SU-DHL-6 (cell line): Measurements from ENCODE around the gene MKI67.

ENCODE experiments used
- H2AFZ ChIP-seq: fragments of 200-600 bp; sonication (generic); 2 replicates; pipeline ENCODE4 v1.6.1; 2014; ENCODE audit warnings: low read depth, mild to moderate bottlenecking, moderate library complexity, mixed read lengths, antibody characterized with exemption, low read length; ENCODE audit not compliant: severe bottlenecking
- H3F3A ChIP-seq: fragments of 200-600 bp; shearing (Covaris generic); 2 replicates; pipeline ENCODE4 v1.6.0; 2016; ENCODE audit warnings: antibody characterized with exemption, mild to moderate bottlenecking; ENCODE audit not compliant: insufficient read depth
- H3K27ac ChIP-seq: fragments of 200-600 bp; sonication (generic); 2 replicates; pipeline ENCODE4 v1.5.1; 2016; ENCODE audit warnings: low read depth, mild to moderate bottlenecking, low read length, moderate library complexity, mixed read lengths
- H3K27me3 ChIP-seq: fragments of 200-600 bp; sonication (generic), shearing (Covaris generic); 2 replicates; pipeline ENCODE4 v1.6.0; 2014; ENCODE audit warnings: mild to moderate bottlenecking, low read length
- H3K36me3 ChIP-seq: fragments of 200-600 bp; sonication (generic); 2 replicates; pipeline ENCODE4 v1.6.1; 2014; ENCODE audit warnings: mild to moderate bottlenecking, low read length, mixed read lengths
- H3K4me2 ChIP-seq: fragments of 300-600, 200-600 bp; shearing (Covaris generic), sonication (generic); 2 replicates; pipeline ENCODE4 v1.6.0; 2014; ENCODE audit warnings: low read length, low read depth, mild to moderate bottlenecking; ENCODE audit not compliant: poor library complexity, severe bottlenecking
- H3K4me3 ChIP-seq: fragments of 200-600 bp; sonication (generic); 2 replicates; pipeline ENCODE4 v1.5.1; 2014; ENCODE audit warnings: antibody characterized with exemption, low read length, mild to moderate bottlenecking, mixed read lengths; ENCODE audit not compliant: insufficient read depth, poor library complexity, severe bottlenecking
- H3K79me2 ChIP-seq: fragments of 200-600 bp; sonication (generic); 2 replicates; pipeline ENCODE4 v1.6.1; 2014; ENCODE audit warnings: mild to moderate bottlenecking, low read length, moderate library complexity; ENCODE audit not compliant: insufficient read depth
- H3K9ac ChIP-seq: fragments of 200-600 bp; sonication (generic); 2 replicates; pipeline ENCODE4 v1.7.0; 2014; ENCODE audit warnings: mild to moderate bottlenecking, low read length
- H3K9me2 ChIP-seq: fragments of 200-600 bp; sonication (generic); replicated peaks from 2 replicates; pipeline ENCODE4 v1.6.1; 2014; ENCODE audit warnings: low read length; ENCODE audit not compliant: insufficient read depth
- H3K9me3 ChIP-seq: fragments of 200-600 bp; sonication (generic); 2 replicates; pipeline ENCODE4 v1.6.1; 2014; ENCODE audit warnings: low read length, mixed read lengths; ENCODE audit not compliant: insufficient read depth
- H4K20me1 ChIP-seq: fragments of 200-600 bp; sonication (generic); 2 replicates; pipeline ENCODE4 v1.6.1; 2014; ENCODE audit warnings: low read depth, mild to moderate bottlenecking, antibody characterized with exemption, low read length, moderate library complexity, mixed read lengths
- CTCF ChIP-seq: fragments of 200-600 bp; sonication (generic); IDR thresholded peaks from one replicate; pipeline ENCODE4 v1.5.1; 2017; ENCODE audit warnings: antibody characterized with exemption, mild to moderate bottlenecking, low read length, moderate library complexity; ENCODE audit not compliant: insufficient read depth, poor library complexity, severe bottlenecking
- EZH2phosphoT487 ChIP-seq: fragments of 200-600 bp; sonication (generic), shearing (Covaris generic); conservative IDR thresholded peaks from 2 replicates; pipeline ENCODE4 v1.6.1; 2018; ENCODE audit warnings: mild to moderate bottlenecking, antibody characterized with exemption, low read length, moderate library complexity, mixed read lengths

The MKI67 gene

DNA sequence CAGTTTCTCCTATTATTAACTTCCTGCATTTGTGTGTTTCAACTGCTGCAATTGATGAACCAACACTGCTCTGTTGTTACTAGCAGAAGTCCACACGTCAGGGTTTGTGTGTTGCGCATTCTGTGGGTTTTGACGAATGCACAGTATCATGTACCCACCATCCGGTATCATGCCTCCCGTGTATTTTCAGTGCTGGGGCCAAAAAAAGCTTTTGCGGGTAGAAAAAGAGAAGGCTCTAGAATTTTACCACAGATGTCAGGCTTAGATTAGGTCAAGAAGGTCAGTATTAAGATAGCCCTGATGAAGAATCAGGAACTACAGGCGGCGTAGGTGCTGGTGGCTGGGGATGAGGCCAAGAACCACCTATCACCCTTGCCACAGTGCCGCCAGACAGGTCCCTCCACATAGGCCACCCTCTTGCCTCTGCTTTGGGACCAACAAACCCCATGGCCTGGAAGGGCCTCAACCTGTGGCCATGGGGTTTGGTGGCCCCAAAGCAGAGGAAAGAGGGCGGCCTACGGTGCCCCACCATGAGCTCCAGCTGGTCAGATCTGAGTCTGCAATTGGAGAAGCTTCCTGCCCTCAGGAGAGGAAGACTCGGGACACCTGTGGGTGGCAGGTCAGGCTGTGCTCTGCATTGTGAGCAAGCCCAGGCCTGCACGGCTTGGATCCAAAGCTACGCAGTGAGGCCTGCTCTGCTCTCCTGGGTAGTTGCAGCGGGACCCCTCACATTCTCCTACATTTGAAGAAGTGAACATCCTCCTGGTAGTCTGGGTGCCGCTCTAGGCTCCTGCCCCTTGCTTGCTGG is 71.9 kb downstream of the MKI67 start:
- no peaks in the 10 kb centered on the region for H4K20me1 ChIP-seq
- no peaks in the 10 kb centered on the region for H3K79me2 ChIP-seq
- no peak overlapping the region for H3K9ac ChIP-seq
- H3K27ac ChIP-seq = no peak overlapping the region
- H3F3A ChIP-seq = no peaks in the 10 kb centered on the region
- H3K36me3 ChIP-seq = no peaks in the 10 kb centered on the region
- no peaks in the 10 kb centered on the region for H3K9me2 ChIP-seq
- no peak for TF ChIP-seq EZH2phosphoT487
- no peak for TF ChIP-seq CTCF
- no peak overlapping the region for H2AFZ ChIP-seq
- no peak overlapping the region for H3K4me3 ChIP-seq
- H3K4me2 ChIP-seq = no peak overlapping the region
- H3K9me3 ChIP-seq = no peaks in the 10 kb centered on the region
- no peaks in the 10 kb centered on the region for H3K27me3 ChIP-seq

GRCh38 chr10:128053356-128053755 is 72.9 kb downstream of the MKI67 start:
- Histone ChIP-seq H3K9me2 (no peaks in the 10 kb centered on the region), H3K9me3 (no peaks in the 10 kb centered on the region), H4K20me1 (no peaks in the 10 kb centered on the region), H3K27me3 (no peaks in the 10 kb centered on the region), H3F3A (no peaks in the 10 kb centered on the region), H3K27ac (no peak overlapping the region), H3K36me3 (no peaks in the 10 kb centered on the region), H3K4me2 (no peak overlapping the region), H3K9ac (no peak overlapping the region), H2AFZ (no peak overlapping the region), H3K4me3 (no peak overlapping the region), H3K79me2 (no peaks in the 10 kb centered on the region)
- TF ChIP-seq CTCF (no peak), EZH2phosphoT487 (no peak)

DNA sequence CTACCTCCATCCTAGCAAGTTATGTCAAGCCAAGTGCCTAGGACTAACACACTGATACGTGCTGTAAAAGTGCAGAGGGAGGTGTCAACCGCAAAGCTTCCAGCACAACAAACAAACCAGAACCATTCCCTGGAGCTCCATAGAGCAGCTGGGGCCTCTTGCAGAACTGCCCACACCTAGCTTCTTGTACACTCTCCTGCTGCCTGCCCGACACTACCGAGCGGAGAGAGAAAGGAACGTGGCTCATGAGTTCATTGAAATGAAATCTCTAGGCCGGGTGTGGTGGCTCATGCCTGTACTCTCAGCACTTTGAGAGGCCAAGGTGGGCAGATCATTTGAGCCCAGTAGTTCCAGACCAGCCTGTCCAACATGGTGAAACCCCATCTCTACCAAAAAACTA is 73.5 kb downstream of the MKI67 start:
- TF ChIP-seq EZH2phosphoT487 (no peak), CTCF (no peak)
- H3K27me3 ChIP-seq = no peaks in the 10 kb centered on the region
- no peaks in the 10 kb centered on the region for H3K9me3 ChIP-seq
- no peak overlapping the region for H3K27ac ChIP-seq
- no peaks in the 10 kb centered on the region for H3K36me3 ChIP-seq
- no peaks in the 10 kb centered on the region for H4K20me1 ChIP-seq
- no peak overlapping the region for H3K9ac ChIP-seq
- no peaks in the 10 kb centered on the region for H3K79me2 ChIP-seq
- H3F3A ChIP-seq = peaks cover 5% of the 10 kb centered on the region; the same call in 1 of the 2 replicates
- H2AFZ ChIP-seq = no peak overlapping the region
- no peak overlapping the region for H3K4me2 ChIP-seq
- H3K4me3 ChIP-seq = no peak overlapping the region
- no peaks in the 10 kb centered on the region for H3K9me2 ChIP-seq
